K562 (cell line): Measurements from ENCODE around the gene RETREG2. TPM values are rescaled to one million over a fixed set of nuclear protein-coding genes. Genes with fewer than 3 reads are reported as not detected.

Experiments
- ASH1L ChIP-seq: fragments of 450-650 bp; IDR thresholded peaks from 2 replicates; pipeline ENCODE4 v1.6.1; 2018; ENCODE audit warnings: borderline replicate concordance, mild to moderate bottlenecking, low read depth; ENCODE audit not compliant: partially characterized antibody
- CBX1 ChIP-seq: sonication (generic); IDR thresholded peaks from 2 replicates; pipeline ENCODE4 v1.6.1; 2016; ENCODE audit warnings: antibody characterized with exemption, low read depth, mild to moderate bottlenecking
- CHD4 ChIP-seq: fragments of 200-600 bp; sonication (generic); IDR thresholded peaks from 3 replicates; pipeline ENCODE4 v1.6.1; 2012; ENCODE audit warnings: low read depth, mild to moderate bottlenecking, mixed read lengths, low read length, inconsistent platforms; ENCODE audit not compliant: insufficient read depth, insufficient replicate concordance, poor library complexity, severe bottlenecking
- EGR1 ChIP-seq: fragments of 450-650 bp; conservative IDR thresholded peaks from 2 replicates; pipeline ENCODE4 v1.6.1; 2017; ENCODE audit warnings: mild to moderate bottlenecking
- FOXJ2 ChIP-seq: fragments of 200-800 bp; sonication (Bioruptor generic); IDR thresholded peaks from 2 replicates; pipeline ENCODE4 v1.6.1; 2016; ENCODE audit warnings: missing genetic modification characterization, missing compliant biosample characterization
- HNRNPLL ChIP-seq: fragments of 200-400 bp; formaldehyde crosslinking; IDR thresholded peaks from 2 replicates; pipeline ENCODE4 v1.6.1; 2017; ENCODE audit warnings: low read length, low read depth, mild to moderate bottlenecking; ENCODE audit not compliant: poor library complexity, severe bottlenecking
- KAT8 ChIP-seq: fragments of 450-650 bp; IDR thresholded peaks from 2 replicates; pipeline ENCODE4 v1.6.1; 2016; ENCODE audit warnings: low read depth, mild to moderate bottlenecking
- KLF10 ChIP-seq: fragments of 250-450 bp; sonication (Bioruptor Pico); IDR thresholded peaks from 2 replicates; pipeline ENCODE4 v1.6.1; 2021; ENCODE audit warnings: matching md5 sums
- PCBP1 ChIP-seq: fragments of 200-400 bp; formaldehyde crosslinking; IDR thresholded peaks from 2 replicates; pipeline ENCODE4 v1.6.1; 2018; ENCODE audit warnings: mild to moderate bottlenecking, low read depth, low read length; ENCODE audit not compliant: poor library complexity, severe bottlenecking
- SMARCA5 ChIP-seq: fragments of 450-650 bp; IDR thresholded peaks from 2 replicates; pipeline ENCODE4 v1.6.1; 2016
- TFE3 ChIP-seq: fragments of 450-650 bp; formaldehyde crosslinking; IDR thresholded peaks from 2 replicates; pipeline ENCODE4 v1.4.0; 2020; ENCODE audit warnings: mild to moderate bottlenecking, mixed read lengths
- ZKSCAN1 ChIP-seq: fragments of 150-350 bp; IDR thresholded peaks from 2 replicates; pipeline ENCODE4 v1.6.1; 2016; ENCODE audit warnings: low read depth, low read length
- ZNF431 ChIP-seq: sonication (generic); formaldehyde crosslinking; IDR thresholded peaks from 2 replicates; pipeline ENCODE4 v1.8.0; 2022; ENCODE audit warnings: mild to moderate bottlenecking, missing genetic modification reagents
- ZNF586 ChIP-seq: fragments of 450-650 bp; formaldehyde crosslinking; conservative IDR thresholded peaks from 2 replicates; pipeline ENCODE4 v1.4.0; 2020; ENCODE audit warnings: mild to moderate bottlenecking, moderate library complexity
- ZNF707 ChIP-seq: fragments of 250-450 bp; sonication (Bioruptor Pico); conservative IDR thresholded peaks from 2 replicates; pipeline ENCODE4 v1.8.0; 2022; ENCODE audit warnings: inconsistent platforms, mild to moderate bottlenecking, moderate library complexity
- ZNF785 ChIP-seq: fragments of 250-450 bp; sonication (Bioruptor Pico); IDR thresholded peaks from 2 replicates; pipeline ENCODE4 v1.4.0; 2020; ENCODE audit warnings: mild to moderate bottlenecking
- polyA plus RNA-seq, 8 experiments: library from polyadenylated mRNA; depleted of rRNA in 4 of 8; stranded (reverse) in 5 of 8; unstranded in 3 of 8; fragments of >200 nt; fragmentation: Nextera tagmentation in 2 of 8; fragmentation: Illumina TruSeq in 1 of 8; extraction: Ambion mirVana in 2 of 8; extraction: Trizol in 1 of 8; gene quantifications; 2 replicates each; pipeline versions ENCODE4 v1.2.1 to v1.2.3, GENCODE V29; 2011 to 2014; ENCODE audit warnings: inconsistent platforms in 1 of 8, missing spikeins in 1 of 8
- total RNA-seq, 7 experiments: library from RNA; depleted of rRNA in 6 of 7; stranded (reverse); fragments of >200 nt in 6 of 7; fragmentation: Illumina TruSeq in 2 of 7; extraction: Trizol in 2 of 7; gene quantifications; 2 replicates each; pipeline versions ENCODE4 v1.2.1 to v1.2.3, GENCODE V29; 2011 to 2021; ENCODE audit warnings: low replicate concordance in 1 of 7
- TF ChIP-seq, protein P1 (sequence below): fragments of 250-450 bp; sonication (Bioruptor Pico); IDR thresholded peaks from 2 replicates; pipeline ENCODE4 v1.5.0; 2022; ENCODE audit warnings: mild to moderate bottlenecking
- TF ChIP-seq, protein P2 (sequence below): fragments of 250-450 bp; sonication (Bioruptor Pico); IDR thresholded peaks from 2 replicates; pipeline ENCODE4 v1.4.0; 2020; ENCODE audit warnings: mild to moderate bottlenecking
- TF ChIP-seq, protein P3 (sequence below): fragments of 200-800 bp; sonication (Bioruptor generic); IDR thresholded peaks from 2 replicates; pipeline ENCODE4 v1.6.1; 2017; ENCODE audit warnings: missing genetic modification characterization, missing compliant biosample characterization

Gene RETREG2
- total and polyA plus RNA-seq, 9 of the 15 experiments (the other 6 are each of a cell fraction or from before 2014, with no cell fraction given), result 4.9 to 40.1 (median 19.2) TPM

- TF ChIP-seq, protein P1, sequence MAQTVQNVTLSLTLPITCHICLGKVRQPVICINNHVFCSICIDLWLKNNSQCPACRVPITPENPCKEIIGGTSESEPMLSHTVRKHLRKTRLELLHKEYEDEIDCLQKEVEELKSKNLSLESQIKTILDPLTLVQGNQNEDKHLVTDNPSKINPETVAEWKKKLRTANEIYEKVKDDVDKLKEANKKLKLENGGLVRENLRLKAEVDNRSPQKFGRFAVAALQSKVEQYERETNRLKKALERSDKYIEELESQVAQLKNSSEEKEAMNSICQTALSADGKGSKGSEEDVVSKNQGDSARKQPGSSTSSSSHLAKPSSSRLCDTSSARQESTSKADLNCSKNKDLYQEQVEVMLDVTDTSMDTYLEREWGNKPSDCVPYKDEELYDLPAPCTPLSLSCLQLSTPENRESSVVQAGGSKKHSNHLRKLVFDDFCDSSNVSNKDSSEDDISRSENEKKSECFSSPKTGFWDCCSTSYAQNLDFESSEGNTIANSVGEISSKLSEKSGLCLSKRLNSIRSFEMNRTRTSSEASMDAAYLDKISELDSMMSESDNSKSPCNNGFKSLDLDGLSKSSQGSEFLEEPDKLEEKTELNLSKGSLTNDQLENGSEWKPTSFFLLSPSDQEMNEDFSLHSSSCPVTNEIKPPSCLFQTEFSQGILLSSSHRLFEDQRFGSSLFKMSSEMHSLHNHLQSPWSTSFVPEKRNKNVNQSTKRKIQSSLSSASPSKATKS (CRISPR knock-in tag), result no peak
- no peak for TF ChIP-seq PCBP1
- 0 out of 2 replicates have a peak, but pooled peaks have one; percentile 65 for TF ChIP-seq FOXJ2 (tag)
- no peak for TF ChIP-seq SMARCA5
- TF ChIP-seq ZNF431 (CRISPR knock-in tag), result no peak
- no peak for TF ChIP-seq CHD4
- TF ChIP-seq KAT8, result no peak
- TF ChIP-seq HNRNPLL, result peak; percentile 31
- TF ChIP-seq, protein P2, sequence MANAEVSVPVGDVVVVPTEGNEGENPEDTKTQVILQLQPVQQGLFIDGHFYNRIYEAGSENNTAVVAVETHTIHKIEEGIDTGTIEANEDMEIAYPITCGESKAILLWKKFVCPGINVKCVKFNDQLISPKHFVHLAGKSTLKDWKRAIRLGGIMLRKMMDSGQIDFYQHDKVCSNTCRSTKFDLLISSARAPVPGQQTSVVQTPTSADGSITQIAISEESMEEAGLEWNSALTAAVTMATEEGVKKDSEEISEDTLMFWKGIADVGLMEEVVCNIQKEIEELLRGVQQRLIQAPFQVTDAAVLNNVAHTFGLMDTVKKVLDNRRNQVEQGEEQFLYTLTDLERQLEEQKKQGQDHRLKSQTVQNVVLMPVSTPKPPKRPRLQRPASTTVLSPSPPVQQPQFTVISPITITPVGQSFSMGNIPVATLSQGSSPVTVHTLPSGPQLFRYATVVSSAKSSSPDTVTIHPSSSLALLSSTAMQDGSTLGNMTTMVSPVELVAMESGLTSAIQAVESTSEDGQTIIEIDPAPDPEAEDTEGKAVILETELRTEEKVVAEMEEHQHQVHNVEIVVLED (CRISPR knock-in tag), result peak; percentile 74
- no peak for TF ChIP-seq EGR1
- 0 out of 2 replicates have a peak, but pooled peaks have one; percentile 33 for TF ChIP-seq ZNF586 (CRISPR knock-in tag)
- no peak for TF ChIP-seq KLF10
- TF ChIP-seq ZNF785, result no peak
- no peak for TF ChIP-seq ZKSCAN1
- no peak for TF ChIP-seq ZNF707 (CRISPR knock-in tag)
- 0 out of 2 replicates have a peak, but pooled peaks have one; percentile 55 for TF ChIP-seq CBX1
- TF ChIP-seq TFE3 (CRISPR knock-in tag), result peak; percentile 99
- peak; percentile 28 for TF ChIP-seq ASH1L
- TF ChIP-seq, protein P3, sequence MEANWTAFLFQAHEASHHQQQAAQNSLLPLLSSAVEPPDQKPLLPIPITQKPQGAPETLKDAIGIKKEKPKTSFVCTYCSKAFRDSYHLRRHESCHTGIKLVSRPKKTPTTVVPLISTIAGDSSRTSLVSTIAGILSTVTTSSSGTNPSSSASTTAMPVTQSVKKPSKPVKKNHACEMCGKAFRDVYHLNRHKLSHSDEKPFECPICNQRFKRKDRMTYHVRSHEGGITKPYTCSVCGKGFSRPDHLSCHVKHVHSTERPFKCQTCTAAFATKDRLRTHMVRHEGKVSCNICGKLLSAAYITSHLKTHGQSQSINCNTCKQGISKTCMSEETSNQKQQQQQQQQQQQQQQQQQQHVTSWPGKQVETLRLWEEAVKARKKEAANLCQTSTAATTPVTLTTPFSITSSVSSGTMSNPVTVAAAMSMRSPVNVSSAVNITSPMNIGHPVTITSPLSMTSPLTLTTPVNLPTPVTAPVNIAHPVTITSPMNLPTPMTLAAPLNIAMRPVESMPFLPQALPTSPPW, result peak; percentile 98
These were observed at the start of gene RETREG2 (continued) for GRCh38 chr2:219177552-219178376.
